Neuronal stem cell (in vitro differentiated cells): Measurements from ENCODE around the gene LSP1.
A peak's percentile ranks its signal among the peaks of the same experiment; 100 is the strongest.

Experiments used
- DNase-seq: peaks from one replicate; pipeline ENCODE4 v3.0.0-alpha.2; 2013; ENCODE audit warnings: low spot score
- H2AFZ ChIP-seq: one replicate; pipeline ENCODE4 v1.6.1; 2013; ENCODE audit warnings: mild to moderate bottlenecking, low read length, inconsistent platforms
- H2AK5ac ChIP-seq: 2 replicates; pipeline ENCODE4 v1.6.1; 2013; ENCODE audit warnings: low read depth, mild to moderate bottlenecking, inconsistent platforms, low read length, moderate library complexity, mixed read lengths
- H2BK120ac ChIP-seq: 2 replicates; pipeline ENCODE4 v1.6.1; 2013; ENCODE audit warnings: low read depth, mild to moderate bottlenecking, inconsistent platforms, low read length, moderate library complexity, mixed read lengths
- H2BK12ac ChIP-seq: one replicate; pipeline ENCODE4 v1.6.1; 2013; ENCODE audit warnings: low read length, inconsistent platforms
- H2BK15ac ChIP-seq: 2 replicates; pipeline ENCODE4 v1.6.1; 2013; ENCODE audit warnings: mild to moderate bottlenecking, low read length, inconsistent platforms, mixed read lengths
- H2BK5ac ChIP-seq: one replicate; pipeline ENCODE4 v1.6.1; 2013; ENCODE audit warnings: inconsistent platforms, mild to moderate bottlenecking, low read length, moderate library complexity
- H3K14ac ChIP-seq: one replicate; pipeline ENCODE4 v1.6.1; 2013; ENCODE audit warnings: low read length, inconsistent platforms
- H3K18ac ChIP-seq: 2 replicates; pipeline ENCODE4 v1.6.1; 2013; ENCODE audit warnings: low read length, inconsistent platforms
- H3K23ac ChIP-seq: 2 replicates; pipeline ENCODE4 v1.6.1; 2013; ENCODE audit warnings: low read depth, mild to moderate bottlenecking, mixed read lengths, low read length, inconsistent platforms; ENCODE audit not compliant: poor library complexity
- H3K27ac ChIP-seq: replicated peaks from 3 replicates; pipeline ENCODE4 v1.5.1; 2013; ENCODE audit warnings: low read length, inconsistent platforms
- H3K27me3 ChIP-seq, 3 experiments: 2 replicates each; pipeline ENCODE4 v1.6.1; 2013; ENCODE audit warnings: low read length in 3 of 3, mild to moderate bottlenecking in 2 of 3, inconsistent platforms in 1 of 3, low read depth in 1 of 3, mixed read lengths in 1 of 3, moderate library complexity in 1 of 3; ENCODE audit not compliant: control insufficient read depth in 3 of 3, insufficient read depth in 3 of 3
- H3K36me3 ChIP-seq, 2 donors: replicated peaks in 1 of 2; 2 replicates each; pipeline ENCODE4 v1.6.1; 2013; ENCODE audit warnings: low read length in 2 of 2; ENCODE audit not compliant: control insufficient read depth in 2 of 2, insufficient read depth in 2 of 2
- H3K4ac ChIP-seq: 2 replicates; pipeline ENCODE4 v1.6.1; 2013; ENCODE audit warnings: inconsistent platforms, mild to moderate bottlenecking, low read length, moderate library complexity
- H3K4me1 ChIP-seq, 2 donors: 1 replicate in 1 of 2; 2 replicates in 1 of 2; pipeline ENCODE4 v1.6.1; 2013; ENCODE audit warnings: low read length in 2 of 2, low read depth in 1 of 2; ENCODE audit not compliant: control insufficient read depth in 2 of 2, insufficient read depth in 1 of 2
- H3K4me2 ChIP-seq: one replicate; pipeline ENCODE4 v1.6.1; 2013; ENCODE audit warnings: mild to moderate bottlenecking, low read length, inconsistent platforms; ENCODE audit not compliant: insufficient read depth, poor library complexity, severe bottlenecking
- H3K4me3 ChIP-seq, 2 donors: 2 replicates each; pipeline ENCODE4 v1.5.1; 2013; ENCODE audit warnings: low read length in 2 of 2, mild to moderate bottlenecking in 2 of 2, inconsistent platforms in 1 of 2, moderate library complexity in 1 of 2
- H3K79me1 ChIP-seq: one replicate; pipeline ENCODE4 v1.6.1; 2013; ENCODE audit warnings: low read depth, mild to moderate bottlenecking, inconsistent platforms, low read length, moderate library complexity
- H3K9ac ChIP-seq: one replicate; pipeline ENCODE4 v1.6.1; 2013; ENCODE audit warnings: mild to moderate bottlenecking, low read depth, low read length, inconsistent platforms; ENCODE audit not compliant: poor library complexity
- H3K9me3 ChIP-seq, 2 donors: replicated peaks in 1 of 2; 2 replicates each; pipeline versions ENCODE3 to v1.6.1; 2013; ENCODE audit warnings: low read length in 2 of 2, mild to moderate bottlenecking in 2 of 2, inconsistent platforms in 1 of 2, low read depth in 1 of 2, mixed read lengths in 1 of 2, moderate library complexity in 1 of 2; ENCODE audit not compliant: control insufficient read depth in 2 of 2, insufficient read depth in 1 of 2
- H4K8ac ChIP-seq: one replicate; pipeline ENCODE4 v1.6.1; 2013; ENCODE audit warnings: low read depth, mild to moderate bottlenecking, inconsistent platforms, low read length, moderate library complexity
- H4K91ac ChIP-seq: one replicate; pipeline ENCODE4 v1.6.1; 2013; ENCODE audit warnings: low read length, low read depth, mild to moderate bottlenecking, inconsistent platforms; ENCODE audit not compliant: poor library complexity
- WGBS, 2 donors: extraction: QIAGEN DNeasy Blood & Tissue Kit; methylation state at CpG; one replicate each; pipeline ENCODE4 v1.1.7; 2013; ENCODE audit warnings: missing lambda C conversion rate in 2 of 2, mixed read lengths in 1 of 2; ENCODE audit not compliant: insufficient read length in 2 of 2, insufficient replicate concordance in 1 of 2; ENCODE audit errors: extremely low coverage in 2 of 2; 5-methylcytosine and 5-hydroxymethylcytosine counted together

LSP1 gene

GRCh38 chr11:1899686-1900085 is 46.8 kb downstream of the LSP1 start:
- Histone ChIP-seq H2BK120ac (no peak overlapping the region), H2AK5ac (no peak overlapping the region), H3K27me3 (peaks cover 0 to 11% (median 0%) of the 10 kb centered on the region in 3 experiments), H3K4me1 (no peaks in the 10 kb centered on the region), H3K14ac (no peak overlapping the region), H2BK15ac (no peak overlapping the region), H3K4me2 (no peak overlapping the region), H3K79me1 (no peaks in the 10 kb centered on the region), H2AFZ (no peak overlapping the region), H3K23ac (no peak overlapping the region), H2BK5ac (no peak overlapping the region), H3K36me3 (no peaks in the 10 kb centered on the region), H3K4ac (no peak overlapping the region), H3K9ac (no peak overlapping the region), H4K91ac (no peak overlapping the region), H4K8ac (no peak overlapping the region), H3K18ac (no peak overlapping the region), H3K27ac (no peak overlapping the region), H3K4me3 (no peak overlapping the region), H3K9me3 (no peaks in the 10 kb centered on the region), H2BK12ac (no peak overlapping the region)
- no CpG with 5 or more reads among the region's 5 CpGs for WGBS, 2 donors
- DNase-seq, result no peak

GRCh38 chr11:1906181-1906580 is 53.3 kb downstream of the LSP1 start:
- Histone ChIP-seq H3K4me2 (no peak overlapping the region), H4K8ac (no peak overlapping the region), H3K4me3 (no peak overlapping the region), H2BK5ac (no peak overlapping the region), H3K4ac (no peak overlapping the region), H2BK12ac (no peak overlapping the region), H2BK15ac (no peak overlapping the region), H2AK5ac (no peak overlapping the region), H3K18ac (no peak overlapping the region), H4K91ac (no peak overlapping the region), H2AFZ (peak overlapping the region; percentile 85), H3K27ac (no peak overlapping the region), H3K27me3 (peaks cover 0 to 5% (median 0%) of the 10 kb centered on the region in 3 experiments), H2BK120ac (no peak overlapping the region), H3K36me3 (no peaks in the 10 kb centered on the region), H3K14ac (no peak overlapping the region), H3K4me1 (peaks cover 3 to 4% of the 10 kb centered on the region in 2 donors), H3K23ac (no peak overlapping the region), H3K79me1 (no peaks in the 10 kb centered on the region), H3K9me3 (peaks cover 0 to 2% of the 10 kb centered on the region in 2 donors), H3K9ac (no peak overlapping the region)
- no peak for DNase-seq
- WGBS, 2 donors, result no CpG with 5 or more reads among the region's 5 CpGs

- no peak overlapping the region for H3K27ac ChIP-seq
- no peak for DNase-seq
These were observed 53.9 kb downstream of the LSP1 start for GRCh38 chr11:1906611-1907423.

GRCh38 chr11:1908618-1909017 is 55.7 kb downstream of the LSP1 start:
- H2AK5ac ChIP-seq, result no peak overlapping the region
- H3K14ac ChIP-seq, result no peak overlapping the region
- H3K79me1 ChIP-seq, result no peaks in the 10 kb centered on the region
- DNase-seq, result no peak
- no peak overlapping the region for H3K23ac ChIP-seq
- H2BK120ac ChIP-seq, result no peak overlapping the region
- no peaks in the 10 kb centered on the region for H3K36me3 ChIP-seq
- no peak overlapping the region for H3K4me2 ChIP-seq
- peaks cover 3 to 4% of the 10 kb centered on the region in 2 donors for H3K4me1 ChIP-seq
- no peak overlapping the region for H2BK12ac ChIP-seq
- H3K9ac ChIP-seq, result no peak overlapping the region
- peaks cover 0 to 2% of the 10 kb centered on the region in 2 donors for H3K9me3 ChIP-seq
- no peak overlapping the region for H4K8ac ChIP-seq
- H3K4me3 ChIP-seq, result no peak overlapping the region
- H3K18ac ChIP-seq, result no peak overlapping the region
- no peak overlapping the region for H2BK15ac ChIP-seq
- H3K27ac ChIP-seq, result no peak overlapping the region
- H2AFZ ChIP-seq, result peak overlapping the region; percentile 84
- H3K4ac ChIP-seq, result no peak overlapping the region
- H2BK5ac ChIP-seq, result no peak overlapping the region
- H3K27me3 ChIP-seq, result peaks cover 0 to 5% (median 0%) of the 10 kb centered on the region in 3 experiments
- no peak overlapping the region for H4K91ac ChIP-seq
- WGBS, 2 donors, result no CpG with 5 or more reads among the region's 9 CpGs

More at GRCh38 chr11:1906611-1907423, 53.9 kb downstream of the LSP1 start:
- WGBS, 2 donors, result no CpG with 5 or more reads among the region's 14 CpGs
- H4K91ac ChIP-seq, result no peak overlapping the region
- H3K4me3 ChIP-seq, result no peak overlapping the region
- H2AFZ ChIP-seq, result peak overlapping the region; percentile 85
- H3K23ac ChIP-seq, result no peak overlapping the region
- no peaks in the 10 kb centered on the region for H3K79me1 ChIP-seq
- H3K4me2 ChIP-seq, result no peak overlapping the region
- no peak overlapping the region for H2BK15ac ChIP-seq
- H3K4me1 ChIP-seq, result peaks cover 3 to 4% of the 10 kb centered on the region in 2 donors
- H4K8ac ChIP-seq, result no peak overlapping the region
- H3K14ac ChIP-seq, result no peak overlapping the region
- H3K9me3 ChIP-seq, result peaks cover 0 to 2% of the 10 kb centered on the region in 2 donors
- peaks cover 0 to 5% (median 0%) of the 10 kb centered on the region in 3 experiments for H3K27me3 ChIP-seq
- no peak overlapping the region for H3K4ac ChIP-seq
- no peak overlapping the region for H2AK5ac ChIP-seq
- H2BK12ac ChIP-seq, result no peak overlapping the region
- H2BK120ac ChIP-seq, result no peak overlapping the region
- no peaks in the 10 kb centered on the region for H3K36me3 ChIP-seq
- H2BK5ac ChIP-seq, result no peak overlapping the region
- H3K9ac ChIP-seq, result no peak overlapping the region
- peak overlapping the region; percentile 58 for H3K18ac ChIP-seq
